GM12864 (cell line): ENCODE measurements around the gene CEP72.

Experiments
- DNase-seq: peaks from one replicate; pipeline ENCODE4 v3.0.0-alpha.2; 2011; ENCODE audit warnings: low read depth
- H3K4me3 ChIP-seq: 2 replicates; pipeline ENCODE4 v1.5.1; 2011; ENCODE audit warnings: mild to moderate bottlenecking, low read depth, low read length, control low read depth
- CTCF ChIP-seq: IDR thresholded peaks from 2 replicates; pipeline ENCODE4 v1.5.1; 2011; ENCODE audit warnings: low read depth, mild to moderate bottlenecking, moderate library complexity, low read length, control low read depth, inconsistent platforms; ENCODE audit errors: missing control alignments

Gene CEP72

GRCh38 chr5:595285-595875 is 16.8 kb upstream of the CEP72 start:
- TF ChIP-seq CTCF = no peak
- no peak overlapping the region for H3K4me3 ChIP-seq
- DNase-seq = no peak

GRCh38 chr5:597871-598563 is 14.1 kb upstream of the CEP72 start:
- no peak for DNase-seq
- TF ChIP-seq CTCF = no peak
- H3K4me3 ChIP-seq = no peak overlapping the region

GRCh38 chr5:598564-598890 is 13.6 kb upstream of the CEP72 start:
- no peak for DNase-seq
- no peak overlapping the region for H3K4me3 ChIP-seq
- TF ChIP-seq CTCF = no peak

- no peak for TF ChIP-seq CTCF
- no peak for DNase-seq
- no peak overlapping the region for H3K4me3 ChIP-seq
These were observed 11.1 kb upstream of the CEP72 start for GRCh38 chr5:600886-601541.

GRCh38 chr5:601771-602465 is 10.2 kb upstream of the CEP72 start:
- H3K4me3 ChIP-seq = no peak overlapping the region
- no peak for DNase-seq
- TF ChIP-seq CTCF = no peak

GRCh38 chr5:602466-603035 is 9.6 kb upstream of the CEP72 start:
- no peak for TF ChIP-seq CTCF
- DNase-seq = no peak
- H3K4me3 ChIP-seq = no peak overlapping the region
